Neural progenitor cell (in vitro differentiated cells): ENCODE results near the gene RRBP1. TPM values are rescaled to one million over a fixed set of nuclear protein-coding genes. Genes with fewer than 3 reads are reported as not detected.

ENCODE experiments used
- DNase-seq: peaks from one replicate; pipeline ENCODE4 v3.0.0-alpha.2; 2016; ENCODE audit warnings: low spot score
- H2AFZ ChIP-seq: fragments of 200-600 bp; sonication (generic); replicated peaks from 2 replicates; pipeline ENCODE4 v1.6.1; 2016; ENCODE audit warnings: antibody characterized with exemption
- H3F3A ChIP-seq: fragments of 200-600 bp; sonication (generic); 2 replicates; pipeline ENCODE4 v1.6.1; 2016; ENCODE audit warnings: antibody characterized with exemption, low read depth
- H3K27ac ChIP-seq: fragments of 200-600 bp; sonication (generic); 2 replicates; pipeline ENCODE4 v1.5.1; 2016; ENCODE audit warnings: mild to moderate bottlenecking
- H3K27me3 ChIP-seq: fragments of 200-600 bp; sonication (generic); 2 replicates; pipeline ENCODE4 v1.6.1; 2016; ENCODE audit warnings: mild to moderate bottlenecking, moderate library complexity
- H3K36me3 ChIP-seq: fragments of 200-600 bp; sonication (generic); 2 replicates; pipeline ENCODE4 v1.5.1; 2016
- H3K4me1 ChIP-seq: fragments of 200-600 bp; sonication (generic); 2 replicates; pipeline ENCODE4 v1.6.1; 2016; ENCODE audit warnings: mixed run types
- H3K4me2 ChIP-seq: fragments of 200-600 bp; sonication (generic); 2 replicates; pipeline ENCODE4 v1.6.1; 2016
- H3K4me3 ChIP-seq: fragments of 200-600 bp; sonication (generic); 2 replicates; pipeline ENCODE4 v1.5.1; 2016
- H3K79me2 ChIP-seq: fragments of 200-600 bp; sonication (generic); 2 replicates; pipeline ENCODE4 v1.6.1; 2016; ENCODE audit warnings: low read depth
- H3K9ac ChIP-seq: fragments of 200-600 bp; sonication (generic); 2 replicates; pipeline ENCODE4 v1.6.1; 2016
- H3K9me3 ChIP-seq: fragments of 200-600 bp; sonication (generic); 2 replicates; pipeline ENCODE4 v1.5.1; 2016; ENCODE audit warnings: low read depth
- H4K20me1 ChIP-seq: fragments of 200-600 bp; sonication (generic); 2 replicates; pipeline ENCODE4 v1.6.1; 2016; ENCODE audit warnings: low read depth
- H3K27ac Mint-ChIP-seq: 3 replicates; pipeline ENCODE4 v1.8.0; 2021; ENCODE audit warnings: mixed read lengths
- H3K27me3 Mint-ChIP-seq: 2 replicates; pipeline ENCODE4 v1.8.0; 2022; ENCODE audit warnings: low read depth, mild to moderate bottlenecking, inconsistent platforms, moderate library complexity, mixed read lengths; ENCODE audit not compliant: insufficient read depth
- H3K36me3 Mint-ChIP-seq: 3 replicates; pipeline ENCODE4 v1.8.0; 2021; ENCODE audit warnings: mixed read lengths
- H3K4me1 Mint-ChIP-seq: 3 replicates; pipeline ENCODE4 v1.8.0; 2021; ENCODE audit warnings: mixed read lengths
- H3K4me3 Mint-ChIP-seq: 3 replicates; pipeline ENCODE4 v1.8.0; 2021; ENCODE audit warnings: mild to moderate bottlenecking, moderate library complexity, mixed read lengths
- H3K9me3 Mint-ChIP-seq: 3 replicates; pipeline ENCODE4 v1.8.0; 2020; ENCODE audit warnings: mixed read lengths
- CTCF ChIP-seq: fragments of 200-600 bp; sonication (generic); IDR thresholded peaks from 2 replicates; pipeline ENCODE4 v1.5.1; 2017; ENCODE audit warnings: antibody characterized with exemption, mild to moderate bottlenecking
- EZH2 ChIP-seq: fragments of 200-600 bp; sonication (generic); IDR thresholded peaks from 2 replicates; pipeline ENCODE4 v1.6.1; 2017; ENCODE audit warnings: antibody characterized with exemption, mild to moderate bottlenecking, moderate library complexity
- EZH2phosphoT487 ChIP-seq: fragments of 200-600 bp; sonication (generic); IDR thresholded peaks from 2 replicates; pipeline ENCODE4 v1.6.1; 2017; ENCODE audit warnings: antibody characterized with exemption
- total RNA-seq: library from RNA; depleted of rRNA; stranded (reverse); fragments of >200 nt; gene quantifications from 2 replicates; pipeline ENCODE4 v1.2.3, GENCODE V29; 2015; ENCODE audit warnings: low replicate concordance

The RRBP1 gene
- total RNA-seq, 1 donor from 2014 or later, result 18.2 TPM

- Mint-ChIP-seq H3K36me3 (no peaks in the 10 kb centered on the region), H3K4me1 (peaks cover 20% of the 10 kb centered on the region), H3K4me3 (no peak overlapping the region), H3K27ac (no peak overlapping the region), H3K9me3 (no peaks in the 10 kb centered on the region), H3K27me3 (peaks cover 2% of the 10 kb centered on the region)
- Histone ChIP-seq H2AFZ (no peak overlapping the region), H3F3A (peaks cover 23% of the 10 kb centered on the region), H3K27me3 (peaks cover 4% of the 10 kb centered on the region), H3K9ac (no peak overlapping the region), H3K9me3 (no peaks in the 10 kb centered on the region), H3K79me2 (peaks cover 77% of the 10 kb centered on the region), H4K20me1 (peaks cover 52% of the 10 kb centered on the region), H3K36me3 (no peaks in the 10 kb centered on the region), H3K27ac (no peak overlapping the region), H3K4me3 (no peak overlapping the region), H3K4me1 (peaks cover 22% of the 10 kb centered on the region), H3K4me2 (no peak overlapping the region)
- no peak for TF ChIP-seq CTCF
- no peak for DNase-seq
These were observed 108.6 kb downstream of the RRBP1 start for GRCh38 chr20:17573463-17573862.

DNA sequence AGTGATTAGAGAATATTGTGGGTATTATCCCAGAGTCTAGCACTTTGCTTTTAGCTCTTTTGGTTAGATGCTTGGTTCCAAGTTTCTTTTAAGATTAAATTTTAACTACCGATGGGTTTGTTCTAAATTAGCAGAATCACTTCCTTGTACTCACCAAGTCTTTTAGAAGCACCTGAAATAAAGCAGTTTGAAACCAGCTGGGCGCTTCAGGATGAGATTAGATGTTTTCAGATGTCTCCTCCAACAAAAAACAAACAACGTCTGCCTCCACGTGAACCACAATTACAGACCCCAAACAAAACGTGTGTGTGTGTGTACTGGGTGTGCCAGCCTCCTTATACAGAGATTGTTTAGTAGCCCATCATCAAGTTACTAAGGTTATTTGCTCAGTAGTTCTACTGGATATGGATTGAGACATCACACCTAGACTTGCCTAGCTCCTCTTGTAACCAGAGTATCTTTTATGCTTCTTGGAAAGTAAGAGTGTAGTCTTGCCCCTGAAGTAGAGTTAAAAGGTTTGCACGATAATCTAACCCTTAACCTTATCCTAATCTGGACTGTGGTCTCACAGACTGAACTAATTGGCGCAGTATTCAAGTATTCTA, 109.9 kb downstream of the RRBP1 start:
- Mint-ChIP-seq H3K27ac (no peak overlapping the region), H3K4me3 (peak overlapping the region; percentile 52), H3K36me3 (no peaks in the 10 kb centered on the region), H3K4me1 (peaks cover 25% of the 10 kb centered on the region), H3K27me3 (peaks cover 6% of the 10 kb centered on the region), H3K9me3 (no peaks in the 10 kb centered on the region)
- Histone ChIP-seq H3K79me2 (peaks cover 65% of the 10 kb centered on the region), H4K20me1 (peaks cover 47% of the 10 kb centered on the region), H3K4me2 (peak overlapping the region; percentile 85), H3K27me3 (peaks cover 12% of the 10 kb centered on the region), H3F3A (peaks cover 29% of the 10 kb centered on the region), H2AFZ (no peak overlapping the region), H3K36me3 (no peaks in the 10 kb centered on the region), H3K9me3 (no peaks in the 10 kb centered on the region), H3K27ac (no peak overlapping the region), H3K4me3 (peak overlapping the region; percentile 81), H3K4me1 (peaks cover 22% of the 10 kb centered on the region), H3K9ac (no peak overlapping the region)
- TF ChIP-seq EZH2phosphoT487 (no peak), CTCF (no peak), EZH2 (no peak)
- no peak for DNase-seq

GRCh38 chr20:17571153-17571527, 110.9 kb downstream of the RRBP1 start:
- no peak for TF ChIP-seq EZH2
- no peak for TF ChIP-seq EZH2phosphoT487
- TF ChIP-seq CTCF, result no peak
- Histone ChIP-seq H3K4me3 (peak overlapping the region; percentile 81), H3K4me2 (peak overlapping the region; percentile 85), H3K79me2 (peaks cover 56% of the 10 kb centered on the region), H3F3A (peaks cover 29% of the 10 kb centered on the region), H3K27ac (no peak overlapping the region), H3K36me3 (no peaks in the 10 kb centered on the region), H3K9ac (no peak overlapping the region), H3K27me3 (peaks cover 12% of the 10 kb centered on the region), H2AFZ (no peak overlapping the region), H3K9me3 (no peaks in the 10 kb centered on the region), H3K4me1 (peaks cover 22% of the 10 kb centered on the region), H4K20me1 (peaks cover 43% of the 10 kb centered on the region)
- peak overlapping the region; percentile 95 for H3K27ac Mint-ChIP-seq
- H3K36me3 Mint-ChIP-seq, result no peaks in the 10 kb centered on the region
- peaks cover 6% of the 10 kb centered on the region for H3K27me3 Mint-ChIP-seq
- H3K9me3 Mint-ChIP-seq, result no peaks in the 10 kb centered on the region
- H3K4me1 Mint-ChIP-seq, result peaks cover 25% of the 10 kb centered on the region
- H3K4me3 Mint-ChIP-seq, result peak overlapping the region; percentile 95
- no peak for DNase-seq
